Lower leg skin (tissue), 3 donors: Measurements from ENCODE around the gene P2RX2.

Experiments
- POLR2A ChIP-seq, 2 donors: fragments of 450-650 bp; IDR thresholded peaks; one replicate each; pipeline ENCODE4 v1.6.1; 2016 to 2017; ENCODE audit warnings: antibody characterized with exemption in 2 of 2, mild to moderate bottlenecking in 1 of 2, moderate library complexity in 1 of 2
- TF ChIP-seq, protein P1 (sequence below), 3 donors: fragments of 450-650 bp; IDR thresholded peaks; one replicate each; pipeline ENCODE4 v1.5.1; 2016; ENCODE audit warnings: antibody characterized with exemption in 3 of 3, mild to moderate bottlenecking in 3 of 3, moderate library complexity in 2 of 3

DNA sequence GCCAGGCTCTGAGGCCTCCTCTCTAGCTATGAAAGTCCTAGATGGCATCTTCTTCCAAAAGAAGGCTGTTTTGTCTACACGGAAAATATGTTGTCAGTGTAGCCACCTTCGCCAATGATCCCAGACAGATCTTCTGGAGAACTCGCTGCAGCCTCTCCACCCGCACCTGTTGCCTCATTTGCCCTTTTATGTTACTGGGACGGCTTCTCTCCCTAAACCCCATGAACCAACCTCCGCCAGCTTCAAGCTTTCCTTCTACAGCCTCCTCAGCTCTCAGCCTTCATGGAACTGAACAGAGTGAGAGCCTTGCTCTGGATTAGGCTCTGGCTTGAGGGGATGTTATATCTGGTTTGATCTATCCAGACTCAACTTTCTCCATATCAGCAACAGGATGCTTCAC lies 10.8 kb downstream of the P2RX2 start:
- TF ChIP-seq, protein P1, sequence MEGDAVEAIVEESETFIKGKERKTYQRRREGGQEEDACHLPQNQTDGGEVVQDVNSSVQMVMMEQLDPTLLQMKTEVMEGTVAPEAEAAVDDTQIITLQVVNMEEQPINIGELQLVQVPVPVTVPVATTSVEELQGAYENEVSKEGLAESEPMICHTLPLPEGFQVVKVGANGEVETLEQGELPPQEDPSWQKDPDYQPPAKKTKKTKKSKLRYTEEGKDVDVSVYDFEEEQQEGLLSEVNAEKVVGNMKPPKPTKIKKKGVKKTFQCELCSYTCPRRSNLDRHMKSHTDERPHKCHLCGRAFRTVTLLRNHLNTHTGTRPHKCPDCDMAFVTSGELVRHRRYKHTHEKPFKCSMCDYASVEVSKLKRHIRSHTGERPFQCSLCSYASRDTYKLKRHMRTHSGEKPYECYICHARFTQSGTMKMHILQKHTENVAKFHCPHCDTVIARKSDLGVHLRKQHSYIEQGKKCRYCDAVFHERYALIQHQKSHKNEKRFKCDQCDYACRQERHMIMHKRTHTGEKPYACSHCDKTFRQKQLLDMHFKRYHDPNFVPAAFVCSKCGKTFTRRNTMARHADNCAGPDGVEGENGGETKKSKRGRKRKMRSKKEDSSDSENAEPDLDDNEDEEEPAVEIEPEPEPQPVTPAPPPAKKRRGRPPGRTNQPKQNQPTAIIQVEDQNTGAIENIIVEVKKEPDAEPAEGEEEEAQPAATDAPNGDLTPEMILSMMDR (IDR thresholded peaks at IDR 0.05) = no peak
- no peak for TF ChIP-seq POLR2A (IDR thresholded peaks at IDR 0.05)
